ENCODE results near the gene UTP15. TPM values are rescaled to one million over a fixed set of nuclear protein-coding genes. Genes with fewer than 3 reads are reported as not detected.

The UTP15 gene
- total RNA-seq, 1 experiment from 2014 or later: 19.0 TPM

DNA sequence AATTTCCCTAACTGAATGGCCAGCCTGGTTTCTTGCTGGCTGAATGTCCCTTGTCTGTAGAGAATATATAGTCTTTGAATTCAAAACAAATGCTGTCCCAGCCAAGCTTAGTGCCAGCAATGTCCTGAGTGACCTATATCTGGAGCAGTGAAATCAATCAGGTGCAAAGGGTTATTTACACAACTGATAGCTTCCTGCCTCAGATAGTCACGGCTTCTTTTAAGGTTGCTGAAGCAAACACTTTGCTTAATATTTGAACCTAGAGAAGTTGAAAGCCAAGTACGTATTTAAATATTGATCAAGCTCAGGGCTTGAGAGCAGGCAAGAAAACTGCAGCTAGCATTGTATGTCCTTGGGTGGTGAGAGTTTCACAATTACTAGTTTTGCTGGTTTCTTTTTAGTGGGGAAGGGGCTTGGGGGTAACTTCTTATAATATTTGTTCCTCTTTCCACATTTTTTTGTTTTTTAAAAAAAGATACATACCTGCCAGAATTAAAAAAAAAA is 58.4 kb downstream of the UTP15 start:
- no peak for DNase-seq (ENCODE audit: low read depth)

DNA sequence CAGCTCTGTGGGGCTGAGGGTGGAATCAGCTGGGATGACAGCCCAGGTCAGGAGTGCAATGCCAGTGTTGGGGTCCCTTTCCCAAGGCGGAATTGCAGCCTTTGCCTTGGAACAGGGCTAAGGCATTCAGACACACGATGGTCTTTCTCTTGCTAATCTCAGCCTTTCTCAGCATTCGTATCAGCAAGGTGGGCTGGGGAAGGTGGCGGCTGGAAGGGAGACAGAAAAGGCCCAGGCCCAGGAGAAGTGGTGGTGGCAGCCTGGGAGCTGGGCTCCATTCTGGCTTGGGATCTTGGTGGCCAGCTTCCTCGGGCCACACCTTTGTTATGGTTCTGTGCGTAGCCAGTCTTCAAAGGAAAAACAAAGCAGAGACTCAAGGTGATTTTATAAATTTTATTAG is 59.3 kb downstream of the UTP15 start:
- no peak for DNase-seq (ENCODE audit: low read depth)

DNA sequence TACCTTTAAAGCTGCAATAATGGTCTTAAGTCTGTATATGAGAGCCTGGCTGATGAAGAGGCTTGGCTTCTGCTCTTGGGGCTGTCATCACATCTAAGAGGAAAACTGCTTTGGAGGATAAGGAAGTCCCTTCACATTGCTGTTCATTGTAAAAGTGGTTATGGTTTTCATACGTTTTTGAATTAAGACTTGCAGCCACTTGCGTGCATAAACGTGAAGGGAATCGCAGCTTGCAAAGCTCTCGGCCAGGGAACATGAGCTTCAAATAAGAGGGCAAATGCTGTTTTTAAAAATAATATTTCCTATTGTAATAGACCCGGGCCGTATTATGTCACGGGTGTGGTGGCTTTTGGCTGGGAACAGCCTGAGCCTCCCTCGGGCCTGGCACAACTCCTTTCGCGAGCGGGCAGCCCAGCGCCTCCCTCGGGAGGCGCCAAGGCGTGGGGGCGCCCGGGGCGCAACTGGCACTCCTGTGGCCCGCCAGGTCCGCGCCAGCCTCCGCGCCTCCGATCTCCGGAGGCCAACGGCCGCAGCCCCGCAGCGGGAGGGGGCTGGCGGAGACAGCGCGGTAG is 59.9 kb downstream of the UTP15 start:
- no peak for DNase-seq (ENCODE audit: low read depth)

DNA sequence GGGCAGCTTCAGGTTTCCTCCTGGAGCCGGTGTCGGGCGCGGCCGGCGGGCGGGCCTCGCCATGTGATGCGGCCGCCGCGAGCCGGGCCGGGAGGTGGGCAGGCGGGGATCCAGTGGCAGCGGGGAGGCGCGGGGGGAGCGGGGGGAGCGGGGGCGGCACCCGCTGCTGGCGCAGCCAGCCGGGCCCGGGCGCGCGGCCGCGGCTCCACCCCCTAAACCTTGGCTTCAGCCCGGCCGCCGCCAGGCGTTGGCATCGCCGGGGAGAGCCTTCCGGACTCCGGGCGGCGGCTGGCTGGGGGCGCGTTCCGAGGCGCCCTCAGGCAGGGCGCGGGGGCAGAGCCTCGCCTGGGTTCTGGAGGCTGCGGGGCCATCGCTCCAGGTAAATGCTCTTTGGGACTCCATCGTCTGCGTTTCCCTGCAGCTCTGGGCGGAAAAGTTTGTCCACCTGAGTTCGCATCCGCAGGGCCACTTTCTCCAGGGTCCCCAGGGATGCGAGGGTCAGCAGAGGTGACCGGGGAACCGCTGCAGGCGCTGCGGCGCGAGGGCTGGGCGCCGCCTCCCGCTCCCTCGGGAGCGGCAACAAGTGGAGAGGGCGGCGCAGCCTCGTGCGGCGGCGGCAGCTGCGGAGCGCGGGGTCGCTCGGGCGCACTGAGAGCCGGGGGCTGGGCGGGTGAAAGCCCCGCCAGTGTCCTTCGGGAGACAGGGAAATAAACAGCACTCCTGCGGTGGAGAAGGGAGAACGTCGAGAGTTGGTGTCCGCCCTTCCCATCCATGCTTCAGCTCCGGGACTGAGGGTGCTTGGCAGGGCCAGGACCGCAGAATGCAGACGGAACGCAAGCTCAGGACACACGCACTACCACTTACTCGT is 60.6 kb downstream of the UTP15 start, which contains the start of gene ARHGEF28:
TSS of gene ARHGEF28 (plus strand) at position 253 of the 868 bp plus-strand sequence. CDS start 58,656 bp downstream, outside the sequence.
- DNase-seq (ENCODE audit: low read depth): peak; percentile 80

DNA sequence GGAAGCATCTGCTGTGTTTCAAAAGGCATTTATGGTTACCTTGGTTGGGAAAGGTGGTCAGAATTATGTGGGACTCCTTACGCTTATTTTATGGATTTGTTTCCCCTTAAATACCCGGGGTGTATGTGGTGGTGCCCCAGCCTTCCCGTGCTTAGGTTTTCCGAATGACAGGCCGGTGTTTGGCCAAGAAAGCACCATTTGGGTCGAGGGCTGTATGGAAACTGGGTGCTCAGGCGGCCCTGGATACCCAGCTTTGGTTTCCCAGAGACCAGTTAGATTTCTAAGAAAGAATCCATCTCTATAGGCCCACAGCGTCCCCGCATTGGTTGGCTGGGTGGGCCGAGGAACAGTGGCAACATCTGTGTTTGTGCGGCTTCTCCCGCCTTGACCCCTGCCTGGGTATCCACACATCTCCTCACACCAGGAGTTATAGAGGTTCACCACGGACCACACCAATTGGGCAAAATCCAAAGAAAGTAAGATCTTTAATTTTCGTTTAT is 61.3 kb downstream of the UTP15 start:
- DNase-seq (ENCODE audit: low read depth): no peak

DNA sequence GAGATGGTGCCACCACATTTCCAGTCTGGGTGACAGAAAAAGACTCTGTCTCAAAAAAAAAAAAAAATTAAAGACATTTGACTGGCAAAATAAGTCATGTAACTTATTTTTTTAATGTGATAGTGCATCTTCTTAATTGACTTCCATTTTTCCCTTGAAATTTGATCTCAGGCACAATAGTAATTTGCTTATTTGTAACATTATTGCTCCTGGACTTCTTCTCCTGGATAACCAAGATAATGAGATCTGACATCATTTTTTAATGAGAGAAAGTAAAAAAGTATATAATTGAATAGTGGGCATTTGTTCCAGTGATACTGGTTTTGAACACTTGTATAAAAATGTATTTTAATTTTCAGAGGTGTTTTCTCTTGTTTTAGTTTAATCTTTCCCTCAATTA is 63.9 kb downstream of the UTP15 start:
- DNase-seq (ENCODE audit: low read depth): no peak

DNA sequence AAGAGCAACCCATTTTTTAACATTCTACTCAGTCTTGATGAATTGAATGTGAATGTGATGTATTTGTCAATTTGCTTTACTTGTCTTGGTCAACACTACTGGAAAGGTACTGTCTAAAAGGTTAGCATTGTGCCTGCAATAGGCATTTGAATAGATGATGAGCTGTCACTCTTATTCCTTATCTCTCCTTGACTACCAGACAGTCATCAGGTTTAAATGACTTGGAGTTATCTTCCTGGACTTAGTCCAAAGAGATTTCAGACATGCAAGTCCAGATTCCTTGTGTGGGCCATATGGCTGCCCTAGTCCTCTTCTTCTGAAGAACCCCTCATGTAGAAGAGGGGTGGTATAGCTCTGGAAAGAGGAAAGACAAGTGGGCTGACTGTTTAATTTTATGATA is 65.2 kb downstream of the UTP15 start:
- no peak for DNase-seq (ENCODE audit: low read depth)

DNA sequence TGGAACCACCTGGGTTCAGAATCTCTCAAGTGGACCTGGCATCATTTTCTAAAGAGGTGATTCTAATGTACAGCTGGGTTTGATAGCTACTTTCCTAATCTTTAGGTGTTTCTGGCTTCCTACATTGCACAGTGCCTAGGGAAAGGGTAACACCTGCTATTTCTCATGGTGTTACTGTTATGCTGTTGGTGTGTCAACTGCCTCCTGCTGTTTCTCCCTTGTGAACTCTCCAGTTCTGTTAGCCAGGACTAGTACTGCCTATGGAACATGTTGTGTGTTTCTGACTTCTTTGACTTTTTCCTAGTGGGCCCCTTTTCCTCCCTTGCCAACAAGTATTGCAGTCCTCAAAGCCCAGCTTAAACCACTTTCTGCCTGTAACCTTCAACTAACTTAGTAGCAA is 66.0 kb downstream of the UTP15 start:
- DNase-seq (ENCODE audit: low read depth): no peak

Other genes with a start within 250 kb of the UTP15 start
- 9.1 and 11.2 TPM in 2 replicates for gene FOXD1, start 117.0 kb upstream of the UTP15 start, total RNA-seq (2014; rRNA removed; shearing (Covaris generic))
- gene BTF3, start 67.3 kb upstream of the UTP15 start, total RNA-seq (2014; rRNA removed; shearing (Covaris generic)): 396 and 495 TPM in 2 replicates
- 15.2 and 19.5 TPM in 2 replicates for gene ANKRA2, start 104 bp upstream of the UTP15 start, total RNA-seq (2014; rRNA removed; shearing (Covaris generic))
- gene ARHGEF28, start 60.5 kb downstream of the UTP15 start, total RNA-seq (2014; rRNA removed; shearing (Covaris generic)): 11.3 and 13.4 TPM in 2 replicates